ES-I3 (cell line): ENCODE measurements around the gene EDN2.
A peak's percentile ranks its signal among the peaks of the same experiment; 100 is the strongest.

ENCODE experiments used
- H3K36me3 ChIP-seq: 2 replicates; pipeline ENCODE4 v1.6.1; 2013; ENCODE audit warnings: mild to moderate bottlenecking, low read length, control low read depth, moderate library complexity; ENCODE audit not compliant: insufficient read depth
- H3K4me1 ChIP-seq: 2 replicates; pipeline ENCODE4 v1.6.1; 2013; ENCODE audit warnings: mild to moderate bottlenecking, control low read depth, low read length; ENCODE audit not compliant: insufficient read depth
- H3K9ac ChIP-seq: 2 replicates; pipeline ENCODE4 v1.6.1; 2013; ENCODE audit warnings: low read depth, mild to moderate bottlenecking, low read length, moderate library complexity
- H3K9me3 ChIP-seq: 2 replicates; pipeline ENCODE4 v1.6.1; 2013; ENCODE audit warnings: mild to moderate bottlenecking, low read length, moderate library complexity; ENCODE audit not compliant: control insufficient read depth, insufficient read depth

EDN2 gene

DNA sequence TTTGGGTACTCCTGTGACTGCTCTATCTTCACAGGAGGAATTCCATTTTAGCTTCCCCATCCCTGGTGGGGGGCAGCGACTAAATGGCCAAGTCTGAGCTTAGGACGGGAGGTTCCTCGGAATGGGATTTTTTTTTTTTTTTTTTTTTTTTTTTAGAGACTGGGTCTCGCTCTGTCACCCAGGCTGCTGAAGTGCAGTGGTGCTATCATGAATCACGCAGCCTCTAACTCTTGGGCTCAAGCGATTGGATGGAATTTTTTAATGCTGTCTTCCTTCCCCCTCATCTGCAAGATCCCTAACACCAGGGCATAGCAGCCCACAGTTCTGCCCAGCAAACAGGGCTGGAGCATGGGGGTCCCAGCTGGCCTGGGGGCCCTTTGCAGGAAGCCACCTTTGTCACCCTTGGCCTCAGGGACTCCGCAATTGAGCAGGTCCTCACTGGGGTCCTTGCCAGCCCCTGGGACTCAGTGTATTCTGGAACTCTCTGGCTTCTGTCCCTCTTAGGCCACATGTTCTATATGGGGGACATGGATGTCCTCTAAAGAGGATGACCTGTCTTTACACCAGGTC is 13.1 kb upstream of the EDN2 start:
- Histone ChIP-seq H3K36me3 (no peaks in the 10 kb centered on the region), H3K9me3 (no peaks in the 10 kb centered on the region), H3K9ac (no peak overlapping the region), H3K4me1 (peaks cover 26% of the 10 kb centered on the region; the same call in 1 of the 2 replicates)

GRCh38 chr1:41497056-41497440 is 12.6 kb upstream of the EDN2 start:
- Histone ChIP-seq H3K9me3 (no peaks in the 10 kb centered on the region), H3K36me3 (no peaks in the 10 kb centered on the region), H3K9ac (0 out of 2 replicates have a peak overlapping the region, but pooled peaks have one; percentile 50), H3K4me1 (peaks cover 26% of the 10 kb centered on the region; the same call in 1 of the 2 replicates)

GRCh38 chr1:41496080-41497055 is 11.9 kb upstream of the EDN2 start:
- Histone ChIP-seq H3K36me3 (no peaks in the 10 kb centered on the region), H3K4me1 (peaks cover 26% of the 10 kb centered on the region; the same call in 1 of the 2 replicates), H3K9me3 (no peaks in the 10 kb centered on the region), H3K9ac (peak overlapping the region; percentile 50)

GRCh38 chr1:41495210-41495948 is 10.9 kb upstream of the EDN2 start:
- Histone ChIP-seq H3K4me1 (peaks cover 26% of the 10 kb centered on the region; the same call in 1 of the 2 replicates), H3K9me3 (no peaks in the 10 kb centered on the region), H3K36me3 (no peaks in the 10 kb centered on the region), H3K9ac (peak overlapping the region; percentile 50)

DNA sequence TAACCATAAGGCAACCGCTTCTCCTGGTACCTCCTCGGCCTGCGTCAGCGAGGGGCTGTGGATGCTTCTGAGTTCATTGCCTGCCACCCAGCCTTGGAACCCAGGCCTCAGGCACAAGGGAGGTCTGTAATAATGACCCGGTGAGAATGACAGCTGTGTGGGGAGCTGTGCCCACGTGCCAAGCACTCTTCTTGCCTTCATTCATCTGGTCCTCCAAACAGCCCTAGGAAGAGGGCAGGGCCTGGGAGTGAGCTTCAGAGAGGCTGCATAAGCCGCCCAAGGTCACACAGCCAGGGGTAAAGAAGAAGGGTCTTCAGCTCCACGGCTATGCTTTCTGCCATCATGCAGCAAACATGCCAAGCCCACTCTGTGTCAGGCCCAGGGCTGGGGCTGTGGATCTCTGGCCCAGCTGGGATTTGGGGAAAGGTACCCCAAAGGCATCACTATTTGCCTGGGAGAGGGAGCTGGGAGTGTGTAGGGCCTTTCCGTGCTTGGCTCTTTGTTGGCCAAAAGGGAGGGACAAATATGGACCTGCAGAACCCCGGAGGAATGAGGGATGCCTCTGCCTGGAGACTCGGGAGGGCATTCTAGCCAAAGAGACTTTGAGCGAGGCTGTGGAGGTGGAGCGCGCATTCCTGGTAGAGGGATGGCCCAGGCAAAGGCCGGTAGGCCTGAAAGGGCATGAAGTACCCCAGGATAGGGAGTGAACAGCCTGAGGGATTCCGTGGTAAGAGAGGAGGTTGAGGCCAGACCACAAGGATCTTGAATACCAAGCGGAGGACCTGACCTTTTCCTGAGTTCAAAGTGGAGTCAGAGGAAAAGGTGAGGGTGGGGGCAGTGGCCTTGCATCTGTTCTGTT is 10.1 kb upstream of the EDN2 start:
- Histone ChIP-seq H3K9me3 (no peaks in the 10 kb centered on the region), H3K36me3 (no peaks in the 10 kb centered on the region), H3K9ac (no peak overlapping the region), H3K4me1 (peaks cover 26% of the 10 kb centered on the region; the same call in 1 of the 2 replicates)

- no peaks in the 10 kb centered on the region for H3K36me3 ChIP-seq
- H3K4me1 ChIP-seq = peaks cover 26% of the 10 kb centered on the region; the same call in 1 of the 2 replicates
- no peaks in the 10 kb centered on the region for H3K9me3 ChIP-seq
- H3K9ac ChIP-seq = no peak overlapping the region
These were observed 9.3 kb upstream of the EDN2 start for GRCh38 chr1:41493626-41494350.

- Histone ChIP-seq H3K36me3 (no peaks in the 10 kb centered on the region), H3K4me1 (peaks cover 24% of the 10 kb centered on the region; the same call in 1 of the 2 replicates), H3K9me3 (no peaks in the 10 kb centered on the region), H3K9ac (no peak overlapping the region)
These were observed 8.6 kb upstream of the EDN2 start for GRCh38 chr1:41493117-41493536.

DNA sequence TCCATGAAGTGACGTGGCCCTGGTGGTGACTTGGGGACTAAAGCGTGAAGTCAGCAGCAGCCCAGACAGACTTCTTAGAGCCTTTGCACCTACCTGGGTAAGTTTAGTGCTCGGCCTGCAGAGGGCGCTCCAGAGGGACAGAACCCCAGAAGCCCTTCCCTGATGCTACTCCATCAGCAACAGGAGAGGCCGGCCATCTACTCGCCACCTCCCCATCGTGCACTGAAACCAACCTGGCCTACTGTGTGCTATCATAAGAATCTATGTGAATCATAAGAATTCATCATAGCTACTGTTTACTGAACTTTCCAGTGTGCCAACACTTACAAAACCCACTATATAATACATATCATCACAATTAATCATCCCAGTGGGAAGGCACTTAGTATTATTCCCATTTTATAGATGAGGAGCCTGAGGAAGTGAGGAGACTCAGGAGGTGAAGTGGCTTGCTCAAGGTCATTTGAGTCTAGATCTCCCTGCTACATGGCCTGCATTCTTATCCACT is 7.9 kb upstream of the EDN2 start:
- H3K9me3 ChIP-seq = no peaks in the 10 kb centered on the region
- H3K9ac ChIP-seq = no peak overlapping the region
- H3K4me1 ChIP-seq = peaks cover 23% of the 10 kb centered on the region
- no peaks in the 10 kb centered on the region for H3K36me3 ChIP-seq

DNA sequence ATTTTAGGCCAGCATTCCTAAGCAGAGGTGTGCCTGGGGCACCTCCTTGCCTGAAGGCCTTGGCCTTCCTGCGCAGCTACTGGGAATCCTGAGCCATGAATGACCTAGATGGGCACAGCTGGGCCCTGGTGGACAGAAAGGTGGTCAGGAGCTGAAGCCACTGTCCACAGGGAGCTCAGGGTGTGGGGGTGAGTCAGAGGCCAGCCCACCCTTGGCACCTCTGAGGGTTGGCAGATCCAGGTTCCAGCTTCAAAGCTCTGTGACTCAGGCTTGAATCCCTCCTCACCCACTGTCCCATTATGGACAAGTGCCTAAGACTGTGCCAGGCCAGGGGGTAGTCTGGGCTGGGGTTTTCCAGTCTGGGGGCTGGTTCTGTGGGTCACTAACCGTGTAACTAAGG is 6.4 kb upstream of the EDN2 start:
- no peak overlapping the region for H3K9ac ChIP-seq
- H3K9me3 ChIP-seq = no peaks in the 10 kb centered on the region
- no peaks in the 10 kb centered on the region for H3K36me3 ChIP-seq
- H3K4me1 ChIP-seq = peaks cover 22% of the 10 kb centered on the region

- no peak overlapping the region for H3K9ac ChIP-seq
- no peaks in the 10 kb centered on the region for H3K36me3 ChIP-seq
- H3K9me3 ChIP-seq = no peaks in the 10 kb centered on the region
- peaks cover 22% of the 10 kb centered on the region for H3K4me1 ChIP-seq
These were observed 5.1 kb upstream of the EDN2 start for GRCh38 chr1:41489561-41489960.

DNA sequence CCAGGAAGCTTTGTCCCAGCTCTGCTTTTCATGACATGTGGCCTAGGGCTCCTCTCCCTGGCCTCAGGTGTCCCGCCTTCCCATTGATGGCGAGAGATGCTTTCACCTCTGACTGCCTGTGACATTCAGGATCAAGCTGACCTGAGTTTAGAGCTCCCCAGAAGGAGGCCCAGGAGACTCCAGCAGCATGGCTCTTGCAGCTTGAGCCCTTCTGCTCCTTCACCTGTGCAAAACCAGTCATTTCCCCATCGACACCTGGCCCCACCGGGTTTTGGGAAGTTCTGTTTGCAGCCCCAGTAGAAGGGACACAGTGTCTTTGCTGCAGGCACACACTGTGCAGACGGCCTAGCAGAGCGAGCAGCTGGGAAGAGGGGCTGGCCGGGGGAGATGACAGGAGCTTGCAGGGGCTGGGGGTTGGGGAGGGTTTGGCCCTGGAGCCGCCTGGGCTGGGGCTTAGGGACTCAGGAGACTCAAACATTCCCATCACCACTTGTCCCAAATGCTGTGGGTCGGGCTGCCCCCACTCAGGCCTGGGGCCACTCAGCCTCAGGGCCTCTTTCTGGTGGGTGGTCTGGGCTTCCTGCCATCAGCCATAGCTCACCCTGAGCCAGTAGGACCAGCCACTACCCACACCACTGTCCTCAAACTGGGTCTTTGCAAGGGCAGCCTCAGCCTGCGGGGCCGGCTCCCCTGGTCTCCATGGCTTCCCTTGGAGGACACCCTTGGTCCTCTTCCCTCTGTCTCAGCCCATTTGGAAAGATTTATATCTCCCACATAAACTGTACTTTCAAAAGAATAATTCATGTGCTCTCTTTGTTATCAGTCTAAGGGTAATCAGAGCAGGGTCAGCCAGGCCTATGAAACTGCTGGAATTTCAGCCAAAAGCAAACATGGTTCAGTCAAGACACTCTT is 3.8 kb upstream of the EDN2 start:
- Histone ChIP-seq H3K9ac (no peak overlapping the region), H3K9me3 (no peaks in the 10 kb centered on the region), H3K4me1 (peaks cover 24% of the 10 kb centered on the region), H3K36me3 (no peaks in the 10 kb centered on the region)
